Measurements from ENCODE around the gene ADAMTS17.

The ADAMTS17 gene

DNA sequence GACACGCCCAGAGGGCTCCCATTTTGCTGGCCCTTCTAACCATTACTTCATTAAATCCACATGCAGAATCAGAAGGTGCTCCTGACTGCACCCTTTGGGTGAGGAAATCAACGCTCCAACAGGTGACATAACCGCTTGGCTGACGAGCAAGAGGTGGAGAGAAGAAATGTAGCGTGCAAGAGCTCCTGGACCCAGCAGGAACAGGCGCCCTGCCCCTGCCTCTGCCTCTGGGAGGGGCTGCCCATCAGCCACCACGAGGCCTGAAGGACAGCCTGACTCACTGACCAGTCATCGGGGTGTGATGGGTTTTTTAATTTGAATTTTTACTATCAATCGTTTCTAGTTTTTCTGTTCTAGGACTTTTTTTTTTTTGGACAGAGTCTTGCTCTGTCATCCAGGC is 218.2 kb downstream of the ADAMTS17 start:
- no peak for DNase-seq

- DNase-seq = no peak
These were observed 220.5 kb downstream of the ADAMTS17 start for GRCh38 chr15:100121285-100121684.

- DNase-seq = no peak
These were observed 221.7 kb downstream of the ADAMTS17 start for GRCh38 chr15:100120111-100120510.

- no peak for DNase-seq
These were observed 223.2 kb downstream of the ADAMTS17 start for GRCh38 chr15:100118546-100118945.

GRCh38 chr15:100116416-100117190 is 225.2 kb downstream of the ADAMTS17 start:
- DNase-seq = no peak

DNA sequence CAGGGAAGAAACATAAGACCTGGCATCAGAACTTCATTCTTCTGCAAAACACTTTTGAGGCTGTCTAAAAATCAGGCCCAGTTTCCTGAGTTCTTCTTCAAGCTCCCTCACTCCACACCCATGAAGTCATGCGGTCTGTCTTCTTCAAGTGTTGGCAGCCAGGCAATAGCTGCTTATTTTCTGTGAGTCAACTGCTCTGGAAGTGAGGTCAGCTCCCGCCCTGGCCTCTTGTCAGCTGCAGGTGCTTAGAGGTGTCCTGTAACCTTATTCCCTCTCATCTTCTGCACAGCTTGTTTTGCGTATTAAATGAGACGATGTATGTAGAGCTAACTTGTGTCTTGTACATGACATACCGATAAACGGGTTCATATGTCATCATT is 226.1 kb downstream of the ADAMTS17 start:
- no peak for DNase-seq

GRCh38 chr15:100115066-100115710 is 226.6 kb downstream of the ADAMTS17 start:
- no peak for DNase-seq

GRCh38 chr15:100114571-100114970 is 227.2 kb downstream of the ADAMTS17 start:
- no peak for DNase-seq

GRCh38 chr15:100114100-100114499 is 227.7 kb downstream of the ADAMTS17 start:
- DNase-seq = no peak

DNA sequence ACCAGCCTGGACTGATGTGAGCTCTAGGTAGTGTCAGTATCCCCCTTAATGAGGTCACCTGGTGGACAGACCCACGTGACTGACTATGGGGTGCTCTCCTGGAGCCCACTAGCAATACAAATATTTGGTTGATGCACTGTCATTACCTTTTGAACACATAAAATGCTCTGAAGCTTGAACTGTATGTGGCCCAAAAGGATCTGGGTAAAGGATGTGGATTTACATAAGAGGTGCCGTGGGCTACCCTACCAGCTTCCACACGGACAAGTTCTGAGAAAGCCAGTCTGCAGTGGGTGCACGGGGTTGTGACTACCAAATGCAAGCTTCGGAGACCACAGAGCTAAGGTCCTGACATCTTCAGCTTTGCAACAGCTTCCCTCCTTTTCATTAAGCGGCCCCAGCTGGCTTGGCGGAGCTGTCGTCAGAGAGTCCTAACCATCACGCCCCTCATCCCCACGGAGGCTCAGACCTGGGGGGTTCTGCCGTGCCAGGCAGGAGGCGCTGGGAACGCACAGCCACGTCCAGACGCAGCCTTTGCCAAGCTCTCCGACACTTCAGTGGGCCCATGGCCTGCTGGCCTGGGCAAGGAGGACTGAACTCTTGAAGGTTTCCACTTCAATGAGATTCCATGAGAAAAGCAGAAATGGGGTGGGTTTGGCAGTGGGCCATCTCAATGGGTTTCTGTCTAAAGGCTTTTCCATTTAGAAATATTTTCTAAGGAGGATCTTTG is 228.3 kb downstream of the ADAMTS17 start:
- DNase-seq = no peak

- no peak for DNase-seq
These were observed 229.0 kb downstream of the ADAMTS17 start for GRCh38 chr15:100112636-100113305.

DNA sequence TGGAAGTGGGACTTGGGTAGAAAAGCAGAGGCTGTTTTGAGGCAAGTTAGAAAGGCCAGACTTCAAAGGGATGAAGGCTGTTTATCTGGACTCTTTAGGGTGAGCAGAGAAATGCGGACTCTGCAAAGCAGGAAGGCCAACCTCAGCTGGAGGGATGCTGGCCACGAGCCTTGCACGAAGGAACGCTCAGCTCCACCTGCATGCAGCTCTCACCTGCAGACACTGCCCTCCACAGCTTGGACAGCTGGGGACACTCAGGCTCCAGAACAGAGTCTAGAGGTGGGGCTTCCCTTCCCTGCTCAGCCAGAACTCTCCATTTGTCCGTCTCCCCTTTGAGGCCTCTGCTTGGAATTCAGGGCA is 229.7 kb downstream of the ADAMTS17 start:
- no peak for DNase-seq

GRCh38 chr15:100111125-100112060 is 230.4 kb downstream of the ADAMTS17 start:
- DNase-seq = no peak

GRCh38 chr15:100109486-100110035 is 232.2 kb downstream of the ADAMTS17 start:
- no peak for DNase-seq

DNA sequence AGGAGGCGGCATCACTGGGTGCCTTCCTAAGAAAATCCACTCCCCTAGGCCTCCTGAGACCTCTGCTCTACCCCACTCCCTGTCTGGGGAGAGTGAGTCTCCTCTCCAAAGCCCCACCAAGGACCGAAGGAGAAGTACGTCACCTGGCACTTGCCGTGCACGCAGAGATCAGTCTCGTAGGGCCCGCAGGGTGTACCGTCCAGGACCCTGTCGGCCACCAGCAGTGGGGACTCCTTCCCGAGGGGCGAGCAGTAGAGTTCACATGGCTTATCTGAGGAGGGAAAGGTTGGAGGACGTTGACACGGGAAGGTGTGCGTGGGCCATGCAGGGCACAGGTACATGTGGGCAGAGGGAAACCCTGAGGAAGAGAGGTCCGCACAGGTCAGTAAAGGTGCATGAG is 232.9 kb downstream of the ADAMTS17 start:
- no peak for DNase-seq

- DNase-seq = no peak
These were observed 233.4 kb downstream of the ADAMTS17 start for GRCh38 chr15:100108346-100108745.

GRCh38 chr15:100107606-100108225 is 234.1 kb downstream of the ADAMTS17 start:
- DNase-seq = no peak

GRCh38 chr15:100107151-100107550 is 234.6 kb downstream of the ADAMTS17 start:
- DNase-seq = no peak

GRCh38 chr15:100106732-100107131 is 235.0 kb downstream of the ADAMTS17 start:
- no peak for DNase-seq

- DNase-seq = no peak
These were observed 236.7 kb downstream of the ADAMTS17 start for GRCh38 chr15:100105101-100105500.

DNA sequence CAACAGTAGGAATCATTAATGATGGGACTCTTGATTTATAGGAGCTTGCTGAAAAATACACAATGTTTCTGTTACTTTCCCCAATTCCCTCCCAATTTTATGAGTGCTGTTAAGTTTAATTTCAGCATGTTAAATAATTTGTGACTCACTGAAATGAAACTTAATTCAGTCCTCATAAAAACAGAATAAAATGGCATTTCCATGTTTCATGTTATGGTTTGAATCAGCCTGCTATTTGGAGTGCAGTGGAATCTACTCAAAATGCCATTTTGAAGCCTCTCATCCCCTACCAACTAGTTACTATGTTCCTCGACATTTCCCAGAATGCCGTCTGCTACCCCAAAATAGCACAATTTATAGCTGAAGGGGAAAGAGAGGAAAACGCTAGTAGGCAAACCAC is 237.5 kb downstream of the ADAMTS17 start:
- no peak for DNase-seq
